MM.1S (cell line): Measurements from ENCODE around the gene CTSW.

ENCODE experiments used
- CTCF ChIP-seq: fragments of 300-600 bp; sonication (generic); IDR thresholded peaks from 2 replicates; pipeline ENCODE4 v1.5.1; 2016; ENCODE audit warnings: antibody characterized with exemption, low read length, mixed read lengths
- EZH2 ChIP-seq: fragments of 300-600 bp; sonication (generic); optimal IDR thresholded peaks from 2 replicates; pipeline ENCODE3; 2017; ENCODE audit warnings: low read depth, mild to moderate bottlenecking, antibody characterized with exemption, low read length, mixed read lengths

- TF ChIP-seq CTCF, result no peak
- TF ChIP-seq EZH2, result no peak
Observed at GRCh38 chr11:65858681-65859087, 21.0 kb upstream of the CTSW start.
